Heart right ventricle (tissue), 16 donors: ENCODE data around the gene RPL28. TPM values are rescaled to one million over a fixed set of nuclear protein-coding genes. Genes with fewer than 3 reads are reported as not detected.

Experiments
- ATAC-seq, 8 donors: fragments of 200-7000 bp; cut with Tn5 transposase; one replicate each; pipeline ENCODE4 v1.9.1; 2020; ENCODE audit warnings: mild to moderate bottlenecking in 8 of 8, moderate library complexity in 8 of 8, moderate number of reproducible peaks in 1 of 8
- DNase-seq, 2 donors: peaks; one replicate each; pipeline ENCODE4 v3.0.0-alpha.2; 2020
- H3K27ac ChIP-seq, 10 donors: fragments of 200-600 bp; sonication (generic) in 2 of 10; one replicate each; pipeline versions ENCODE4 v1.5.0 to v1.8.0; 2020 to 2022; ENCODE audit warnings: mild to moderate bottlenecking in 3 of 10
- H3K27me3 ChIP-seq, 7 donors: fragments of 200-600 bp; one replicate each; pipeline ENCODE4 v1.8.0; 2021 to 2022; ENCODE audit warnings: mild to moderate bottlenecking in 2 of 7
- H3K36me3 ChIP-seq, 9 donors: fragments of 200-600 bp; sonication (generic) in 1 of 9; one replicate each; pipeline versions ENCODE4 v1.5.0 to v1.8.0; 2020 to 2022; ENCODE audit warnings: mild to moderate bottlenecking in 2 of 9
- H3K4me1 ChIP-seq, 9 donors: fragments of 200-600 bp; sonication (generic) in 1 of 9; one replicate each; pipeline versions ENCODE4 v1.5.0 to v1.8.0; 2020 to 2022; ENCODE audit warnings: mild to moderate bottlenecking in 4 of 9
- H3K4me3 ChIP-seq, 10 donors: fragments of 200-600 bp; sonication (generic) in 2 of 10; one replicate each; pipeline versions ENCODE4 v1.5.0 to v1.8.0; 2020 to 2022; ENCODE audit warnings: mild to moderate bottlenecking in 7 of 10, moderate library complexity in 2 of 10
- H3K9me3 ChIP-seq, 11 donors: fragments of 200-600 bp in 10 of 11; sonication (generic) in 2 of 11; one replicate each; pipeline versions ENCODE4 v1.5.0 to v1.8.0; 2013 to 2022; ENCODE audit warnings: mild to moderate bottlenecking in 2 of 11, control low read depth in 1 of 11, moderate library complexity in 1 of 11
- CTCF ChIP-seq, 9 donors: fragments of 200-600 bp; sonication (generic) in 2 of 9; IDR thresholded peaks; one replicate each; pipeline versions ENCODE4 v1.5.0 to v1.8.0; 2021 to 2022; ENCODE audit warnings: antibody characterized with exemption in 9 of 9, mild to moderate bottlenecking in 5 of 9, moderate library complexity in 1 of 9
- WGBS, 2 donors: extraction: QIAGEN DNeasy Blood & Tissue Kit; methylation state at CpG; one replicate each; pipeline ENCODE4 v1.1.7; 2013; ENCODE audit warnings: inconsistent platforms in 1 of 2; 5-methylcytosine and 5-hydroxymethylcytosine counted together
- intact Hi-C, 10 donors: fragments of 100-400 bp; cut with DNase I; formaldehyde crosslinking; loops; one replicate each; pipeline versions ENCODE4 v1.11.1 to v1.14.2; 2022
- polyA plus RNA-seq, 2 donors: library from polyadenylated mRNA; stranded (reverse); fragments of 200-250 nt; gene quantifications; one replicate each; pipeline ENCODE4 v1.2.3, GENCODE V29; 2013
- total RNA-seq, 10 donors: library from RNA; stranded (reverse); fragmentation: NEBNext Ultra II Directional in 3 of 10; extraction: Animal tissue kit (Norgen Biotek cat#: 25700) in 3 of 10; gene quantifications; one replicate each; pipeline versions ENCODE4 v1.2.1 to v1.2.4, GENCODE V29; 2021 to 2023
- donor health status: Arrhythmogenic right ventricular cardiomyopathy.
- donor health status: ischemic (EF 13 %, LVEDD 7.1; RV severe dilation, severe dysfunction).
- donor health status: healthy with polysubstance abuse.
- donor health status: DM: no; HTN: yes; CAD: no.
- donor health status: DM: no; HTN: no; CAD: no.
- donor health status: ischemic (EF 25% LVEDD 6.9; RV normal size, moderate dysfunction).
- donor health status: ischemic (EF 25% LVEDD 5.7; RV mildly dilated, moderate dysfunction).
- donor health status: healthy.
- donor health status: DM: yes; HTN: yes; CAD: no.
- donor health status: Ischemic cardiomyopathy.
- donor health status: ischemic (EF 35%, LVEDD 5.7; RV mildly dilated, moderate dysfunction).
- donor health status: nonischemic (EF 11% LVEDD 7.7; RV severe dilation, severe dysfunction).
- donor health status: DM: yes; HTN: yes; CAD: no.
- donor health status: PGD.
- donor health status: ischemic (EF 29% LVEDD 5.4; RV normal size, mild dysfunction).
- donor health status: nonischemic (EF 23%, LVEDD 6.1; RV moderate dilation, normal function).

Gene RPL28
- total and polyA plus RNA-seq, 12 donors: 473 to 1,617 (median 593) TPM

GRCh38 chr19:55389386-55390317 lies 3.9 kb downstream of the RPL28 start:
- Histone ChIP-seq H3K27ac (no peak overlapping the region), H3K4me1 (peaks cover 20 to 47% (median 32%) of the 10 kb centered on the region in 9 donors), H3K4me3 (no peak overlapping the region), H3K27me3 (no peaks in the 10 kb centered on the region), H3K9me3 (no peaks in the 10 kb centered on the region), H3K36me3 (peaks cover 0 to 63% (median 41%) of the 10 kb centered on the region in 9 donors)
- intact Hi-C loops: loop anchor here in 4 of 10 donors (5.0 to 10.0 kb wide), 4 partner anchors 73 to 107 kb away; partner anchors contain the start of genes BRSK1 (in 1 of the 4), C19orf85 (in 1 of the 4), HSPBP1 (in 1 of the 4) and ISOC2 (in 1 of the 4)
- TF ChIP-seq CTCF (IDR thresholded peaks at IDR 0.05): no peak
- ATAC-seq (no peak), DNase-seq (no peak)
- WGBS, 2 donors: 85 to 86% methylated on average over 21 of the region's 21 CpGs

GRCh38 chr19:55390461-55390880 lies 4.7 kb downstream of the RPL28 start:
- H3K4me1 ChIP-seq: peaks cover 20 to 42% (median 27%) of the 10 kb centered on the region in 9 donors
- H3K27ac ChIP-seq: no peak overlapping the region
- peaks cover 0 to 63% (median 41%) of the 10 kb centered on the region in 9 donors for H3K36me3 ChIP-seq
- no peaks in the 10 kb centered on the region for H3K9me3 ChIP-seq
- intact Hi-C loops: no loop called here
- ATAC-seq (no peak), DNase-seq (no peak)
- TF ChIP-seq CTCF (IDR thresholded peaks at IDR 0.05): no peak
- no peaks in the 10 kb centered on the region for H3K27me3 ChIP-seq
- 72 to 80% methylated on average over 7 of the region's 7 CpGs for WGBS, 2 donors
- H3K4me3 ChIP-seq: no peak overlapping the region

GRCh38 chr19:55391191-55391670 lies 5.5 kb downstream of the RPL28 start:
- WGBS, 2 donors: 80 to 82% methylated on average over 12 of the region's 12 CpGs
- no peaks in the 10 kb centered on the region for H3K27me3 ChIP-seq
- H3K4me1 ChIP-seq: peaks cover 20 to 42% (median 27%) of the 10 kb centered on the region in 9 donors
- H3K4me3 ChIP-seq: no peak overlapping the region
- DNase-seq (no peak), ATAC-seq (no peak)
- H3K27ac ChIP-seq: no peak overlapping the region
- no peaks in the 10 kb centered on the region for H3K9me3 ChIP-seq
- no peak for TF ChIP-seq CTCF (IDR thresholded peaks at IDR 0.05)
- intact Hi-C loops: no loop called here
- peaks cover 0 to 63% (median 41%) of the 10 kb centered on the region in 9 donors for H3K36me3 ChIP-seq

GRCh38 chr19:55391702-55392615 lies 6.2 kb downstream of the RPL28 start:
- WGBS, 2 donors: 85 to 88% methylated on average over 18 of the region's 18 CpGs
- Histone ChIP-seq H3K27me3 (no peaks in the 10 kb centered on the region), H3K27ac (no peak overlapping the region), H3K9me3 (no peaks in the 10 kb centered on the region), H3K36me3 (peaks cover 0 to 59% (median 39%) of the 10 kb centered on the region in 9 donors), H3K4me1 (peaks cover 15 to 35% (median 22%) of the 10 kb centered on the region in 9 donors), H3K4me3 (no peak overlapping the region)
- TF ChIP-seq CTCF (IDR thresholded peaks at IDR 0.05): no peak
- no peak for DNase-seq
- intact Hi-C loops: no loop called here
- ATAC-seq: no peak
